ENCODE measurements around the gene UNC5C.

DNA sequence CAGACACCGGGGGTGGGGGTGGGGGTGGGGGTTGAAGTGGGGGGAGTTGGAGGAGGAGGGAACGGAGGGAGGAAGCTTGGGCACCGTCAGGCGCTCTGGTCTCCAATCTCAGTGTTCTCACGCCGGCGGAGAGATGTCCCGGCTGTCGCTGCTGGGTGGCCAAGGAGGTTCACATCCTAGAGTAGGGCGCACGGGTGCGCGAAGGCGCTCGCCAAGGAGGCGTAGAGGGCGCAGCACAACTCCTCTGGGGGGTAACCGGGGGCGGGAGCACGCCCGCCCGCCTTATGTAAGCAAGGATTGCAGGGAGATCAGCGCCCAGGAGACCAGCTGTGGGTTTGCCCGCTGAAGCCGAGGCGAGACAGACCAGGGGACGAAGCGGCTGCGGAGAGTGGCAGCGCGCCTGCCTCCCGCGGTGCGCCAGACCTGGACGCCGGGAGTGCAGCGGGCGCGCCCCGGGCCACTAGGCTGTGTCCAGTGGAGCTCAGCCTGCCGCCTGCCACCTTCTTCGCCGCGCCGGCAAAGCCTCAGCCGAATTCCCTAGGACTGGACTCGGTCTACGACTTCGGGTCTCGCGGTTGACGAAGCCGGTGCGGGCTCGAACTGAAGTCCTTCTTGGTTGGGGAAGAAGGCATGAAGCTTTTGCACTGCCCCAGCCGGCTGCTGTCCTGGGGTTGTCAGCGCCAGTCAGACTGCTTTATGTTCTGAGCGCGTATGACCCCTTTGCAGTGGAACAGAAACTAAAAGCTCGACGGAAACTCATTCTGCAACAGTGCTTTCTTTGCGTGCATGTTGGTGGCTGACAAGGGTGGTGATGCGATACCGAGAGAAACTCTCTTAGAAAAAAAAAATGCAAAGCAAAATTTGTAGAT is 707 bp upstream of the UNC5C start:
- TF ChIP-seq CTCF (conservative IDR thresholded peaks at IDR 0.05; ENCODE audit: low read length), result no peak
- no peak for TF ChIP-seq EZH2phosphoT487 (IDR thresholded peaks at IDR 0.05; ENCODE audit: borderline replicate concordance, low read depth, low read length)
